Measurements from ENCODE around the gene BCL2L13.
A peak's percentile ranks its signal among the peaks of the same experiment; 100 is the strongest.
"Not testable (repeated sequence)": the region's sequence is repeated elsewhere in the genome, so short reads cannot be mapped to it uniquely, and the experiment has no call there.

Gene BCL2L13

DNA sequence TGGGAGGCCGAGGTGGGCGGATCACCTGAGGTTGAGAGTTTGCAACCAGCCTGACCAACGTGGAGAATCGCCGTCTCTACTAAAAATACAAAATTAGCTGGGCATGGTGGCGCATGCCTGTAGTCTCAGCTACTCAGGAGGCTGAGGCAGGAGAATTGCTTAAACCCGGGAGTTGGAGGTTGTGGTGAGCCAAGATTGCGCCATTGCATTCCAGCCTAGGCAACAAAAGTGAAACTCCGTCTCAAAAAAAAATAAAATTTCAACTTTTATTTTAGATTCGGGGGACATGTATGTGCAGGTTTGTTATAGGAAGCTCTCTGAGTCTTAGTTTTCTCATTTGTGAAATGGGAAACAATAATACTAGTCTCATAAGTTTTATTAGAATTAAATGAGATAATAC lies 58.6 kb downstream of the BCL2L13 start:
- peak in 1 of 2 donors; percentile 42 for DNase-seq

DNA sequence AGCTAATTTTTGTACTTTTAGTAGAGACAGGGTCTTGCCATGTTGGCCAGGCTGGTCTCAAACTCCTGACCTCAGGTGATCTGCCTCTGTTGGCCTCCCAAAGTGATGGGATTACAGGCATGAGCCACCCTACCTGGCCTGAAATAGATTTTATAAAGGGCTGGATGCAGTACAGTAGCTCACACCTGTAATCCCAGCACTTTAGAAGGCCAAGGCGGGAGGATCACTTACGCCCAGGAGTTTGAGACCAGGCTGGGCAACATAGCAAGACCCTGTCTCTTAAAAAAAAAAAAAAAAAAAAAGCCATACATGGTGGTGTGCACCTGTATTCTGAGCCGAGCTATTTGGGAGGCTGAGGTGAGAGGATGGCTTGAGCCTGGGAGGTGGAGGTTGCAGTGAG lies 59.7 kb downstream of the BCL2L13 start:
- DNase-seq: not testable (repeated sequence)

DNA sequence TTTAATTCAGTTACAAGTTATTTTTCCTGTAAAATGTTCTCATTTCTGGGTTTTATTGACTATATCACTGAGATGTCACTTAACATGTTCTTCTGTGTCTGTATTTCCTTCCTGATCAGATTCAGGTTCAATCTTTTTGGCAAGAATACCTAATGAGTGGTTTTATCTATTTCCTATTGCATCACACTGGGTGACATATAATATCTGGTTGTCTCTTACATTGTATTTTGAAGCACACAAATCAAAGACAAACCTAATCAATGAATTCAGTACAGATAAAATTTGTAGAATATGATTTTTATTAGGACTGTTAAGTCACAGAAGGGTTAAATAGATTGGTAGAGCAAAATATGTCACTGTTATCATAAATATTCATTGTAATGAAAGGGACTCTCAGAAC lies 60.4 kb downstream of the BCL2L13 start:
- DNase-seq: no peak

DNA sequence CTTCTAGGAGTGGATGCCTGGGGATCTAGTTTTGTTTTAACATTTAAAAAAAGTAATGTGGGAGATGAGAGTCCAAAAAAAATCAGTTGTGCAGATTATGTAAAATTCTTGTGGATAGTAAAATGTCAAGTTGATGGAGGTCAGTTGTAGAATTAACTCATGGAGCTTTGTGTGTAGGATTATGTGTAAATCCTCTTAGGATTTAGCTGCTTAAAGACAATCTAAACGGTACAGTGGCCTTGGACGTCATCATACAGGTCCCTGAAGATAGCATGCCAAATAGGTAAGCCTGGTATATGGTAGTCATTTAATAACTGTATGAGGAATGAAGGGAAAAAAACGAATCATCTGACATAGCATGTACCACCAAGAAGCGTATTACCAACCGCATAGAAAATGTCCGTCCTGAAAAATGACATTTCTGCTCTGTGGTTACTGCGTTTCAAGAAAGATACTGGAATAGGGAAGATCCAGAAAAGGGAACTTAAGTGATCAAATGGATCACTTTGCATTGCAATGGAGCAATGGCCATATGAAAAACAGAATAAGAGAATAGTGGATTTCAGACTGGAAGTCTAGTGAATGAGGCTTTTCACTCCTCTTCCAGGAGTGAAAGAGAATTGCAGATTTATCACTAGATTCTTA lies 61.3 kb downstream of the BCL2L13 start:
- DNase-seq: peak; percentile 62 to 71

DNA sequence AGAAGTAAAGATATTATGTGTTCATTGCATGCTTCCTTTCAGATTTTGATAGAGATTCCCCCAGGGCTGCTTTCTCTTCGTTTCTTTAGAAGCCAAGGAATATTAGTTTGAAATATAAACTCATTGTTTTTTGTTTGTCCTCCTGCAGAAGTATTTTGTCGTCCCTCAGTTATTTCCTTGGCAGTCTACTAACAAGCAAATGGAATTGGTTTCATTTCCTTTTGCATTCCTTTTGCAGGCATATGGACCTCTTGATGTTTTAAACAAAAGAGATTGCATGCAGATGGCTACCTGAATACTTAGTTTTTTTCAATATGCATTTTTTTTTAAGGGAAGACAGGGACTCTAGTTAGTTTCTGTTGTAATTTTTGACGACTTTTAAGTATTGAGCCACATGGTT lies 62.2 kb downstream of the BCL2L13 start:
- no peak for DNase-seq

DNA sequence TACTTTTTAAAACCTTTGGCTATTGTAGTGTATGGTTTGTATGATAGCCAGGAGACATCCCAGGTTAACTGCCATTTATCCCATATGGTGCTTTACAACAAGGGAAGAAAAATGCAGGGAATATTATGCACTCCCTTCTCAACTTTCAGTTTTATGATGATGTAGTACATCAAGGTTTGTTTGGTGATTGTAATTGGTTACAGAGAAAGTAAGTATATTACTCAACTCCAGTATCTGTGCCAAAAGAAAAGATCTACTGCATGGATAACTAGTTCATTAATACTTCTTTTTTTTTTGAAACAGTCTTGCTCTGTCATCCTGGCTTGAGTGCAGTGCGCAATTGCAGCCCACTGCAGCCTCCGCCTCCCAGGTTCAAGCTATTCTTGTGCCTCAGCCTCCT lies 65.3 kb downstream of the BCL2L13 start:
- no peak for DNase-seq

DNA sequence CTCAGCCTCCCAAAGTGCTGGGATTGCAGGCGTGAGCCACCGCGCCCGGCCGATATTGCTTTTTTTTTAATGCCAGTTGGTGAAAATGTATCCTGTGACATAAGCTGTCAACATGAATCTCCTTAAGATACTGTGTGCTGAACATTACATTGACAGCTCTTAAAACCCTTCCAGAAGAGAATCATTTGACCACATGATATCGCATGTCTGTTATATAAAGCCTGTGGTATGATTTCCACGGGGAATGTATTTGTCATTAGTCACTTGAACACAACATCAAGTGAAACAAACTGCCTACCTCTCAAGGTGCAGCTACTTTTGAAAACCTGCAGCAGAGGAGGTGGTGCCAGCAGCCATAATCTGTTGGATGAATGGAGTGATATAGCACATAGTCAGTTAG lies 67.0 kb downstream of the BCL2L13 start:
- DNase-seq: no peak

DNA sequence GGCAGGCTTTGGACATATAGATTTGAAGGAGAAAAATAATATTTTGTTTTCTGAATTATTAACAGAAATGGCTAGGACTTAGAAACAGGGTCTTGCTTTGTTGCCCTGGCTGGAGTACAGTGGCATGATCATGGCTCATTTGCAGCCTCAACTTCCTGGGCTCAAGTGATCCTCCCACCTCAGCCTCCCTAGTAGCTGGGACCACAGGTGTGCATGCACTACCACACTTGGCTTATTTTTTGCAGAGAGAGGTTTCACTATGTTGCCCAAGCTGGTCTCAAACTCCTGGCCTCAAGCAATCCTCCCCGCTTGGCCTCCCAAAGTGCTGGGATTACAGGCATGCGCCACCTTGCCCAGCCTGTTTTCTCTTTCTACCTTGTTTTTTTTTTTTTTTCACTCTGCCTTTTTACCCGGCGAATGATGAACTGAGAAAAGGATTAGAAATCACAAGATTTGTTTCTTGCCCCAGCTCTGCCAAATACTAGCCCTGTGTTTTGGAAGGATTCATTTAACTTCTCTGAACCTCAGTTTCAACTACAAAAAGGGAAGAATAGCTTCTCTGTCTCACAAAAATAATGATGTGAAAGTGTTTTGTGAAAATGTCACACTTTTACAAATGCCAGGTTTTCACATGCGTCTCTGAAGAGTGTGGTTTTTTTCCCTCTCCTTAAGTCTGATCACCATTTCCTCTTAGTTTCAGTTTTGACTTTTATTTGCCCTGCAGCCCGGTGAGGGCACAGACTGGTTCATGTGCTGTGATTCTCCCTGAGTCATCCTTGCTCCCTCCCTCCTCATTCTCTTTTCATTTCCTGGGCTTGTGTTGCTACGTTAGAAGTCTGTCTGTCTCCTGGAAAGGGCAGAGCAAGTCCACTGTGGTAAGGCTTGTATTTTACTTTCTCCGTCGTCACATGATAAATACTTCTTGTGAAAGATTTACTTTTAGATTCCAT lies 67.7 kb downstream of the BCL2L13 start:
- DNase-seq: peak; percentile 75 to 77

DNA sequence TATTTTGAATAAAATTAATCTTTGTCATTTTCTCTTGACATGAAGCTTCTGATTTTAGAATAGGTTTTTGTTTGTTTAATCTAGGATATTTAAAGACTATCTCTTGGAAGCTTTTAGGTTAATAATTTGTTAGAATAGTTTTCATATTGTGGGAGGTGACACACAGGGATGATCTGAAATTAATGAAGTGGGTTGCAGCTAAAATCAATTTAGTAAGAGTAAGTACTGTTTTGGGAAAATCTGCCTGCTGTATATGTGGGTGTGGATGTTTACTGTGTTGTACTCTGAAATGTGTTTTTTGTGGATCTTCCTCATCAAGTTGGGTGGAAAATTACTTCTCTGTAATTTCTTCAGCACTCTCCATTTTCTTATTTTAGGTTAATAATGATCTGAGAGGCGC lies 68.4 kb downstream of the BCL2L13 start:
- DNase-seq: peak in 1 of 2 donors; percentile 41

DNA sequence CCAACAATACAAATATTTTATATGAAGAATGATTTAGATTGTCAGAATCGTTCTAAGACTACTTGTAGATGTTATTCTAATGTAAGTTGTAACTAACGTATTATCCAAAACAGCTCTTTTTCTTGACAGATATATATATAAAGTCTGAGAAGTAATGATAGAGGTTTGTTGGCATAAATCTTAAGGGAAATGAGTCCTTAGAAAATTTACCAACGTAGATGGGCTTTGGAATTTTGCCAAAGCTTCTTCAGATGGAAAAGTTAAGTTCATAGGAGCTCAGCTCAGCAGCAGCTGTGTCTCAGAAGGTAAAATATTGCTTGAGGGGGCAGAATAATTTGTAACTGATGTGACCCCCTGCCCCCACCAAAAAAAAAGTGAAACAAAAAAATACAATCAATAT lies 69.0 kb downstream of the BCL2L13 start:
- DNase-seq: no peak

DNA sequence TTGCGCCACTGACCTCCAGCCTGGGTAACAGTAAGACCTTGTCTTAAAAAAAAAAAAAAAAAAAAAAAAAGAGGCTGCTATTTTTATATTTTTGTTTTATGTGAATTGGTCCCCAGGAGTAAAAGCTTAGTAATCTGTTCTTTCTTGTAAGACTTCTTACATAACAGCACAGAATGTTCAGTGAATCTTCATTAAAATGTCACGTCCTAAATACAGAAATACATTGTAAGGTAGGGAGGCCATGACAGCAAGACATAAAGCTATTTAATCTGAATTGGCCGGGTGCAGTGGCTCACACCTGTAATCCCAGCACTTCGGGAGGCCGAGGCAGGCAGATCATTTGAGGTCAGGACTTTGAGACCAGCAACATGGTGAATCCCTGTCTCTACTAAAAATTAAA lies 71.5 kb downstream of the BCL2L13 start:
- no peak for DNase-seq

DNA sequence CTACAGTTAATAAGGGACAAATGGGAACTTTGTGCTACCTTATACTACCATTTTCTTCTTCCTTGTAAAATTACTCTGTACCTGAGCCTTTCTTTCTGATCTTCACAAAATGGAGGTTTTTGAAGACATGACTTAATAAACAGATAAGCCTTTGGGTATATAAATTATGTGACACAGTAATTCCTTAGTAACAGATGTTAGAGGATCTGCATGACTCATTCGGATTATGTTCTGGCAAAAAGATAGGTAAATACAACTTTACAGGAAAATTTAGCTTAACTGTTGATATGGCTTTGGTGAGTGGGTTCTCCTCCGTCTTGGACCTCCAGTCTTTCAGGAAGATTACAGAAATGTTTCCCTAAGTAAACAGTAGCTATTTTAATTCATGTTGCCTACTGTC lies 73.9 kb downstream of the BCL2L13 start:
- DNase-seq: no peak

DNA sequence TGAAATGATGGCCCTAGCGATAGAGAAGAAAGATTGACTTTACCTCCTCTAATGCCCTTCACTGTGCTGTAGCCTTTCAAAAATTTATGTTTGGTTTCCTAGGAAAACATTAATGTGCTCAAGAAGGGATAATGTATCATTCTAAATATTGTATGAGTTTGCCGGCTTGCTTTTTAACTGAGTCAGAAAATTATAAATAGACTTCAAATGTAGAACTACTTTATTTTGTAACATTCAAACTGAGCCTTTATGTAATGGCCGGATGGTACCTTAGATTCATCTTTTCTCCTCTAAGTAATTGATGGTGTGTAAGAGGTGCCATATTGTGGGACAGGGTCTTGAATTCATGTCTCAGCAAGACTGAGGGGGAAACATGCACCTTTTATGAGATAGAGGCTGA lies 78.0 kb downstream of the BCL2L13 start:
- DNase-seq: no peak

DNA sequence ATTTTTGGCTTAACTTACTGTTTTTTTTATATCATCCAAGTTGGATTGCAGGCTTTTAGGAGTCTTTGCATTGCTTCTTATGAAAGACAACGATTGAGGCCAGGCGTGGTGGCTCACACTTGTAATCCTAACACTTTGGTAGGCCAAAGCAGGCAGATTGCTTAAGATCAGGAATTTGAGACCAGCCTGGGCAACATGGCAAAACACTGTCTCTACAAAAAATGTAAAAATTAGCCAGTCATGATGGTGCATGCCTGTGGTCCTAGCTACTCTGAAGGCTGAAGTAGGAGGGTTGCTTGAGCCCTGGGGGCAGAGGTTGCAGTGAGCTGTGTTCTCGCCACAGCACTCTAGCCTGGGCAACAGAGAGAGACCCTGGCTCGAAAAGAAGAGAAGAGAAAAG lies 79.2 kb downstream of the BCL2L13 start:
- DNase-seq: no peak

DNA sequence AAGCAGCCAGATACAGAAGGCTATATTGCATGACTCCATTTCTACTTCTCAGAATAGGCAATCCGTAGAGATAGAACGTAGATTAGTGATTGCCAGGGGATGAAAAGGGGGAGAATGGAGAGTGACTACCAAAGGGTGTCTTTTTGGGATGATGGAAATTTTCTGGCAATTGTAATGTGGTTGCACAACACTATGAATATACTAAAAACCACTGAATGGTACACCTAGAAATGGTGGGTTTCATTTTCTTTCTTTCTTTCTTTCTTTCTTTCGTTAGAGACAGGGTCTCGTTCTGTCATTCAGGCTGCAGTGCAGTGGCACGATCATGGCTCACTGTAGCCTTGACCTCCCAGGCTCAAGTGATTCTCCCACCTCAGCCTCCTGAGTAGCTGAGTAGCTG lies 81.4 kb downstream of the BCL2L13 start:
- no peak for DNase-seq

DNA sequence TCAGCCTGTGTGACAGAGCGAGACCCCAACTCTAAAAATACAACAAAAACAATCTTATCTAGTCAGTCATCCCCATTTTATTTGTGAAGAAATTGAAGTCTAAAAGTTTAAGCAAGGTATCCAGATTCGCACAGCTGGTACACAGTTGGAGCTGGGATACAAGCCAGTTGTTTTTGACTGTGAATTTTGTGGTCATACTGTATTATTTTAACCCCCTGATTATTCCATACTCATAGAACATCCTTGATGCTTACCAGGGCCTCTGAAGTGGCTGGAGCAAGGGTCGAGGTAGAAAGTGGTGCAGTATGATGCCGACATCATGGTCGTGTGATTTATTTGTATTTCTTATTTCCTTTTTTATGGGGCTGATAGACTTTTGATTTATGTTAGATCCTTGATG lies 85.7 kb downstream of the BCL2L13 start:
- no peak for DNase-seq

DNA sequence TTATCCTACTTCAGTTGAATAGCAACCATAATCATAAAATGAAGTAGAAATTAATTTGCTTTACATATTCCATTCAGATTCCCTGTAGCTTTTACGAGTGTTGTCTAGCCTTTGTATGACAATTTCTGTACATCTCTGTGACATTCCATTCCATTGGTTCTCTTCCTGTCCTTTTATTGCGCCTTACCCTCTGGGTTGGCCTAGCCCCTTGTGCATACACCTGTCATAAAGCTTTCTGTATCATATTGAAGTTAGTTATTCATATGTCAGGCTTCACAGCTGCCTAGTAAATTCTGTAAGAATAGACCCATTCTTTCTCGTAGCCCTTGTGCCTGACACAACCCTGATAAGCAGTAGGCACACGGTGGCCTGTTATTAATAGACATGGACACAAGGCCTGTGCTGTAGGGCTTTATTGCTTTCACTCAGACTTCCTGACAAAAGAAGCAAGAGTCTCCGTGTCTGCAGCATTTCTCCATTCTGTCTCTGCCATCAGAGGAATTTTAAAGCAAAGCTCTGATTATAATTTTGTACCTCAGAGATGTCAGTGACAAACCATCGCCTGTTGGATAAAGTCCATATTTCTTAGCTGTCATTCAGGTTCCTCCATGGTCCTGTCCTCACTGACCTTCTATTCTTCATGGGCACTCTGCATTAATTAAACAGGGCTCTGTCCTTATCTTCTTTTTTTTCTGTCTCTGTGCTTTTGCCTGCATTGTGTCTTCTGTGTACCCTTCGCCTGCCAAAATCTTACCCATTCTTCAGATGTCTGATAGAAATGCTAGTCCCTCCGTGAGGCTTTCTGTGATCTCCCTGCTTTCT lies 86.3 kb downstream of the BCL2L13 start:
- no peak for DNase-seq

DNA sequence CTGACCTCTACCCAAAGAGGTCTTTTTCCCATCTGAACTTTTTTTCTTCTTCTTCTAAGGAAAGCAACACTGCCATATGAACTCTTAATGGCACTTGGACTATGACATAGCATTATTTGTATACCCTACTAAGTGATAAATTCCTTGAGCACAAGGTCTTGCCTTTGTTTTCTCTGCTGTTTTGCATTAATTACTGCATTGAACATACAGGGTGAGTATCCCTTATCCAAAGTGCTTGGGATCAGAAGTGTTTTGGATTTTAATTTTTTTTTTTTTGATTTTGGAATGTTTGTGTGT lies 86.9 kb downstream of the BCL2L13 start:
- DNase-seq: no peak

DNA sequence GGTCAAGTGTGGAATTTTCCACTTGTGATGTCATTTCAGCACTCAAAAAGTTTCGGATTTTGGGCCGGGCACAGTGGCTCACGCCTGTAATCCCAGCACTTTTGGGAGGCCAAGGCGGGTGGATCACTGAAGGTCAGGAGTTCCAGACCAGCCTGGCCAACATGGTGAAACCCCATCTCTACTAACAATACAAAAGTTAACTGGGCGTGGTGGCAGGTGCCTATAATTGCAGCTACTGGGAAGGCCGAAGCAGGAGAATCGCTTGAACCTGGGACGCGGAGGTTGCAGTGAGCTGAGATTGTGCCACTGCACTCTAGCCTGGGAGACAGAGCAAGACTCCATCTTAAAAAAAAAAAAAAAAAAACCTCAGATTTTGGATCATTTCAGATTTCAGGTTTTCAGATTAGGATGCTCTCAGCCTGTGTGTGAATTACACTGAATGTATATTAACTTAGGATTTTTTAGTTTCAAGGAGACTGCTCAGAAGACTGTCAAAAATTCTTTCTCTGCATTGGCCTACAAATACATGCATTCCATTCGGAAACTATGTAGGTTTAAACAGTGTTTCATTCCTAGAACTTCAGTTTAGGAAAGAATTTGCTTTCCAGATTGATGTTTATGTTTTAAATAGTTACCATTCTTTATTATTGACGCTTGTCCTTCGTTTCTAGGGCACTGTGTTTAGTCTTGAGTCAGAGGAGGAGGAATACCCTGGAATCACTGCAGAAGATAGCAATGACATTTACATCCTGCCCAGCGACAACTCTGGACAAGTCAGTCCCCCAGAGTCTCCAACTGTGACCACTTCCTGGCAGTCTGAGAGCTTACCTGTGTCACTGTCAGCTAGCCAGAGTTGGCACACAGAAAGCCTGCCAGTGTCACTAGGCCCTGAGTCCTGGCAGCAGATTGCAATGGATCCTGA lies 87.7 kb downstream of the BCL2L13 start:
- DNase-seq: no peak

DNA sequence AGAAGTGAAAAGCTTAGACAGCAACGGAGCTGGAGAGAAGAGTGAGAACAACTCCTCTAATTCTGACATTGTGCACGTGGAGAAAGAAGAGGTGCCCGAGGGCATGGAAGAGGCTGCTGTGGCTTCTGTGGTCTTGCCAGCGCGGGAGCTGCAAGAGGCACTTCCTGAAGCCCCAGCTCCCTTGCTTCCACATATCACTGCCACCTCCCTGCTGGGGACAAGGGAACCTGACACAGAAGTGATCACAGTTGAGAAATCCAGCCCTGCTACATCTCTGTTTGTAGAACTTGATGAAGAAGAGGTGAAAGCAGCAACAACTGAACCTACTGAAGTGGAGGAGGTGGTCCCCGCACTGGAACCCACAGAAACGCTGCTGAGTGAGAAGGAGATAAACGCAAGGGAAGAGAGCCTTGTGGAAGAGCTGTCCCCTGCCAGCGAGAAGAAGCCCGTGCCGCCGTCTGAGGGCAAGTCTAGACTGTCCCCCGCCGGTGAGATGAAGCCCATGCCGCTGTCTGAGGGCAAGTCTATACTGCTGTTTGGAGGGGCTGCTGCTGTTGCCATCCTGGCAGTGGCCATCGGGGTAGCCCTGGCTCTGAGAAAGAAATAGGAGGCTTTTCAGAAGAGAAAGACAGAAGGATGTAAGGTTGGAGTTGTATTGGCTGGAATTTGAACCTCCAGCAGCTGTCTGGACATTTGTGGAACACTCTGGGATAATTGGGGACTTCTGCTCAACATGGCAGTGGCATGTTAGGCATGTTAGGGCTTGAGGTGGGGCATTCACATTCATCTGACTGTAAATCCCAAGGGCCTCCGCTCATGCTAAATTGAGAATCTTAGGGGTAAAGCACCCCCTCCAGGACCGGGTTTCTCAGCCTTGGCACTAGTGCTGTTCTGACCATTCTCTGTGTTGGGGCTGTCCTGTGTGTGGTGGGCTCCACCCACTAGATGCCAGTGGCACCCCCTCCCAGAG lies 88.7 kb downstream of the BCL2L13 start:
- no peak for DNase-seq

DNA sequence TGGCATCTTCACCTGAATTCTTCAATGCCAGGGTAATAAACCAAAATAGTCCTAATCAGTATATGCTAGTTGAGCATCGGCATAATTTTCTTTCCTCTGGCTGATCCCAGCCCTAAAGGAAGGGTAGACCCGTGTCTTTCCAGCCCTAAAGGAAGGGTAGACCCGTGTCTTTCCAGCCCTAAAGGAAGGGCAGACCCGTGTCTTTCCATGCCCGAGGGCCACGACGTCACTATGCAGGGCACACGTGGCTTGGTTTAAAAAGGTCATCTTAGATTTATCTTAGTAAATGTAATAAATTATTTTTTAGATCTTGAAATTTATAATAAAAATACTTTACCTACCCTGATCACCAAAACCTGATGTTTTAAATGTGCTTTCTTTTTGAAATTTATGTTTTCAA lies 90.2 kb downstream of the BCL2L13 start:
- no peak for DNase-seq

All from inflammatory macrophage treated with lipopolysaccharide for 1 hour (primary cell).